ENCODE data around the gene CDK1.
A peak's percentile ranks its signal among the peaks of the same experiment; 100 is the strongest.

Gene CDK1

GRCh38 chr10:60778971-60779796 is 906 bp downstream of the CDK1 start:
- peak; percentile 53 for DNase-seq

DNA sequence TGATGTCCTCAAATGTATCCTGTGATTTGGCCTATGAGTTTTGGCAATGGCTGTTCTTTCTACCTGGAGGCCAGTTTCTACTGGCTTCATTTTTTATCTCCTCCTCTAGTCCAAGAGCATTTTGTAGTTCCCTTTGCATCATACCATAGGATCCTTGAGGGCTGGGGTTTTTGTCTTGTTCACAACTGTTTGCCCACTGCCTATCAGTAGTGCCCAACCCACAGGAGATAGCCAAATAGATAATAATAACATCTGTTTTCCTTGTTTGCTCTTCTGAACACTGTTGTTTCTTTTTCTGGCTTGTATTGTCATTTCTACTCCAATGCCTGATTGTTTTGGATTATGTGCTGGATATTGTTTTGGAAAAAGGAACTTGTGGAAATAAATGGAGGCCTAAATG is 3.4 kb downstream of the CDK1 start:
- DNase-seq: peak; percentile 78

- DNase-seq: no peak
These were observed 6.4 kb downstream of the CDK1 start for GRCh38 chr10:60784641-60785040.

DNA sequence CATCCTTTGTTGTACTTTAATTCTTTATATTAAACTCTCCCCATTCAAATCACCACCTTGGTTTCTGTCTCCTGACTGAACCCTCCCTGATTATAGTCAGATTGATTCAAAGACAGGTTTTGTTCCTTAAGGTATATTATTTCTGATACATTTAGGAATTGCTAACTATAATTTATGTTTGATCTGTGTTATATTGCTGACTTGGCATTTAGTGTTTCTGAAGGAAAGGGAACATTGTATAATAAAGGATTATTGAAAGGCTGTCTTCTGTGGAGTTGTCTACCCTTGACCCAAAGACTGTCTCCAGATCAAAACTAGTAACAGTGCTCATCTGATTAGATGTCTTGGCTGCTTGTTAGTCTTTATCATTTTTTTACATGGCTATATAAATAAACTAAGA is 10.3 kb downstream of the CDK1 start:
- DNase-seq: no peak

GRCh38 chr10:60789340-60789739 is 11.1 kb downstream of the CDK1 start:
- DNase-seq: no peak

DNA sequence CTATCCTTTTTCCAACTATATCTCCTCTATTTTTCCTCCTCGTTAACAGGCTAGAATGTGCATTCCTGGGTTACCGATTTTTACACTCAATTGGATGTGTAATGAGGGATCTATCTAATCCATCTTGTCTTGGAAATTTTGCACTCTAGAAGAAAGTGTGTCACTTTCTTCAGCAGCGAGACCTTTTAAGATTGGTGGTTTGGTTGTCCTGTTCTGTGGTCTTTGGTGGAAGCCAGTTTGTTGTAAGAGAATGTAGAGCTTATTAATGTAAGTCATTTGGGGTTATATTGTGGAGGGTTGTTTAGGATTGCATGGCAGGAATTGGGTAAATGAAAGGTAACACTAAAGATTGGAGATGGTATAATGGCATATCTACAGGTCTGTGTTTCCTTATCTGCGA is 16.7 kb downstream of the CDK1 start:
- no peak for DNase-seq

DNA sequence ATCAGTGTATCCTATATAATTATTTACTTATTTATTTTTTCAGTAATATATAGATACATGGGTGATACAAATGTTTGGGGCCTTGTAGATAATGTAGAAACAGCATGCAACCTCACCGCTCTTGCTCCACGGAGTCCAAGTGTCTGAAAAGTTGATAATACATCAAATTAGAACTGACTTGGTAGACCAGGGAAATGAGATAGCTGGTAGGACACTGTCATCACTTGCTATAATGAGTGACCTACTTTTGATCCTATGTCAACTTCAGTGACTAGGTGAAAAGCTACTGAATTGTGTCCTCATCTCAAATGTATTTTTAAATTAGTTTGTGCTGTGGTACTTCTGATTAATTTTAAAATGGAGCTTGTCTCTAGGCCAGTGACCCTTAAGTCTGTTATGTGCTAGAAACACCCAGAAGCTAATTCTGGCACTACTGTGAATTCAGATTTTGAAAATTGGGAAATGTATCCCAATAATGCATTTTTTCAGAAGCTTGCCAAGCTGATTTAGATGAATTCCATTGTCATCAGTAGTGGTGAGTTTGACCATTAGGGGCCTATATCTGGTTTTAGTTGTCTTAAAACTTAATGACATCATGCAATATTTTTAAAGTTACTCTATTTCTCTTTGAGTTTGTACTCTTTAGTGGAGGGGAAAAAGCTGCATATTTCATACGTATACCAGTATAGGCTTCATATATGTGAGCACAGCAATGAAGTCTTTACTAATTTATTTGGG is 17.4 kb downstream of the CDK1 start:
- DNase-seq: no peak

GRCh38 chr10:60796481-60796880 is 18.2 kb downstream of the CDK1 start:
- DNase-seq: no peak

GRCh38 chr10:60797200-60797599 is 18.9 kb downstream of the CDK1 start:
- no peak for DNase-seq

GRCh38 chr10:60798031-60798430 is 19.8 kb downstream of the CDK1 start:
- DNase-seq: no peak

DNA sequence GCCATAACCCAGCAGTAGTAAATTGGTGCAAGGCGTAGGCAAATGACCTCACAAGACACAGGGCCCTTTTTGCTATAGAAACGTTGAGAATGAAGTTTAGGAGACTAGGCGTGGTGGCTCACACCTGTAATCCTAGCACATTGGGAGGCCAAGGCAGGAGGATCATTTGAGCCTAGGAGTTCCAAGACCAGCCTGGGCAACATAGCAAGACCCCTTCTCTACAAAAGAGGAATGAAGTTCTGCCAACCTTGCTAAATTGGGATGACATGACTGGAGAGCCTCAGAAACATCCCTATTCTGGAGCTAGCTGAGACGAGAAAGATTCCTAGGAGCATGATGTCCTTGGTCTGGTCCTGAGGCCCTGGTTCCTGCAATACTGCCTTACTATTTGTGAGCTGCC is 20.6 kb downstream of the CDK1 start:
- no peak for DNase-seq

DNA sequence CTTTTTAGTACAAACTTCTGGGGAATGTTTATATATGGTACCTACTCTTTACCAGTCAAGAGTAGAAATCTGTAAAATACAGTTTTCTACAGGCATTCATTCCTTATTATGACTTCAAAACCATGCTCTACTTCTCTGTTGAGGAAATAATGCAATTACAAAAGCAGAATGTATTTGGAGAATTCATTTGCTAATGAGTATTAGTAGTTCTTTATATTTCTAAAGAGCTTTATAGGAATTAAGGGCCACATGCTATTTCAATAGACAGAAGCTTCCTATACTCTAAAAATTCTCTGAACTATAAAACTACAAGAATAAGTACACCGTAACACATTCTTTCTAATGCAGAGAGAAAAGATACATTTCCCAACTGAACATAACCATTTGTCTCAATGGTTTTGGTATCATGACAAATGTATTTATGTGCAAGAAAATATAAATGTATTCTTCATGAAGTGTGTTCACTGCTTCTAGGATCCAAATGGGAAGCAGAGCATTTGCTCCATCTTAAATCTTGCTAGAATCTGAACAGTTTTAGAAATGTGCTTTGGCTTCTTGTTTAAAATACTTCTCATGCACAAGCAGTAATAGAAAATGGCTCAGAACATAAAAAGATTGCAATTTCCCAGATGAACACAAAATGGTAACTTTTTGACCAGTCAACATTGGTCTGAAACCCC is 21.8 kb downstream of the CDK1 start:
- no peak for DNase-seq

DNA sequence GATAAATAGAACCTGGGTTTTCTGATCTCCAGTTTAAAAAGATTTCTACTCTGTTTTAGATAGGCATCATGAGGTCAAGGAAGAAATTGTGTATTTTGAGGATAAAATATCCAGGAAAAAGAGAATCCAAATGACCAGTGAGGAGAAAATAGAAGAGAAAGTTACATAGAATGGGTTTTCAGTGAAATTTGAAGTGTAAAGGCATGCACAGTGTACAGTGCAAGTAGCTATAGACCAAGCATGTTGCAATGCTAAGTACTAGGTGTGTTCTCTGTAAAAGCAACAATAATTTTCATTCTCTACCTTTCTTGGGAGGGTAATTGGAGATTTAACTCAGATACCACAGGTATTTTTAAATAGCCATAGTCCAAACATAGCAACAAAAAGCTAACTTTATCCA is 22.6 kb downstream of the CDK1 start:
- DNase-seq: no peak

GRCh38 chr10:60801522-60801921 is 23.2 kb downstream of the CDK1 start:
- DNase-seq: no peak

- peak; percentile 29 for DNase-seq
These were observed 25.2 kb downstream of the CDK1 start for GRCh38 chr10:60803433-60803832.

GRCh38 chr10:60803865-60804264 is 25.6 kb downstream of the CDK1 start:
- no peak for DNase-seq

- DNase-seq: no peak
These were observed 28.6 kb downstream of the CDK1 start for GRCh38 chr10:60806921-60807320.

GRCh38 chr10:60807499-60807898 is 29.2 kb downstream of the CDK1 start:
- DNase-seq: no peak

- DNase-seq: no peak
These were observed 29.8 kb downstream of the CDK1 start for GRCh38 chr10:60808036-60808435.

GRCh38 chr10:60809157-60809556 is 30.9 kb downstream of the CDK1 start:
- peak; percentile 26 for DNase-seq

- DNase-seq: peak; percentile 29
These were observed 32.3 kb downstream of the CDK1 start for GRCh38 chr10:60810437-60811182.

GRCh38 chr10:60816628-60817397 is 38.5 kb downstream of the CDK1 start:
- DNase-seq: peak; percentile 91
